ENCODE results near the gene PDLIM7. TPM values are rescaled to one million over a fixed set of nuclear protein-coding genes. Genes with fewer than 3 reads are reported as not detected.
A peak's percentile ranks its signal among the peaks of the same experiment; 100 is the strongest.

PDLIM7 gene
- total and polyA plus RNA-seq, 2 of the 8 experiments (the other 6 are each of a cell fraction or from before 2014, with no cell fraction given) = 67.3 to 94.2 TPM

DNA sequence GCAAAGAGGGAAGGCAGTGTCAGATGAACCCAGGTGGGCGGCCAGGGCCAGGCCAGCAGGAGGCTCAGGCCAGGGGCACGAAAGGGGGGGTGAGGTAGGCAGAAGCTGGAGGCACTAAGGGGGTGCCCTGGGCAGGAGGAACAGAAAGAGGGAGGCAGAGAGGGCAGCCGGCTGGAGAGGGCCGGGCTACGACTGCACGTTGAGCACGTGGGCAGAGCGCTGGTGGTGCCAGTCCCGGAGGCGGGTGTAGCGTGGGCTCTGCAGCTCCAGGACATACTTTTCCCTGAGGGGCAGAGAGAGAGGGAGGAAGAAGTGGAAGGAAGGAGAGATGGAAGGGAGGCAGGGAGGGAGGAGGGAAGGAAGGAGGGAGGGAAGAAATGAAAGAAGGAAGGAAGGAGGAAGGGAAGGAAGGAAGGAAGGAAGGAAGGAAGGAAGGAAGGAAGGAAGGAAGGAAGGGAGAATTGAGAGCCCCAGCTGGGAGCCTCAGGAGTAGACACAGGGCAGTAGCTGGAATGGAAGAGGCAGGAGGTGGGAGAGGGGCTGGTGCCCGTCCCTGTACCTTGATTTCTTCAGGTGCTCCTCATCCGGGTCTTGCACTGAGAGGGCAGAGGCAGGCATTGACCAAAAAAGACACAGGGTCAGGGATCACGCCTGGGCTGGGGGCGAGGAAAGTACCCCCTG is 7.0 kb downstream of the PDLIM7 start:
- Histone ChIP-seq H3K18ac (ENCODE audit: extremely low read depth, low read length) (no peak overlapping the region; the same call in 1 of the 2 replicates), H3K14ac (ENCODE audit: insufficient read length) (no peak overlapping the region), H3K27ac (ENCODE audit: low read depth, low read length) (no peak overlapping the region), H3K9me3 (ENCODE audit: insufficient read depth in 2 of 2, low read depth in 1 of 2, low read length in 1 of 2) (no peaks in the 10 kb centered on the region), H3K4me3 (ENCODE audit: extremely low read depth in 1 of 4, insufficient read depth in 2 of 4, low read depth in 3 of 4, low read length in 4 of 4) (no peak overlapping the region), H4K8ac (ENCODE audit: extremely low read depth, insufficient read depth, low read length) (peak overlapping the region; percentile 51; the same call in 1 of the 2 replicates), H3K9ac (replicated peaks in 1 of 4; ENCODE audit: extremely low read depth in 1 of 4, low read depth in 3 of 4, low read length in 3 of 4) (no peak overlapping the region), H3K4me2 (ENCODE audit: insufficient read depth in 1 of 2, low read depth in 2 of 2, low read length in 2 of 2) (no peak overlapping the region), H4K91ac (replicated peaks; ENCODE audit: insufficient read length, low read length) (no peak overlapping the region), H2BK15ac (ENCODE audit: low read length) (no peak overlapping the region), H4K5ac (ENCODE audit: insufficient read length, low read depth, low read length) (no peak overlapping the region), H4K20me1 (replicated peaks in 1 of 2; ENCODE audit: control insufficient read depth in 1 of 2, insufficient read depth in 2 of 2, low read length in 2 of 2) (peaks cover 8 to 10% of the 10 kb centered on the region in 2 experiments), H2BK12ac (ENCODE audit: low read depth, low read length) (no peak overlapping the region), H3K27me3 (replicated peaks in 1 of 4; ENCODE audit: control insufficient read depth in 3 of 4, extremely low read depth in 1 of 4, insufficient read depth in 3 of 4, low read length in 3 of 4) (no peaks in the 10 kb centered on the region), H2BK20ac (ENCODE audit: low read length) (no peak overlapping the region), H2AFZ (ENCODE audit: low read length) (no peak overlapping the region), H3K56ac (replicated peaks; ENCODE audit: insufficient read length, low read depth, low read length) (no peak overlapping the region), H3K79me2 (ENCODE audit: control insufficient read depth in 1 of 2, insufficient read depth in 2 of 2, low read length in 2 of 2) (peaks cover 0 to 5% of the 10 kb centered on the region in 2 experiments; a peak in 1 of 4 replicates), H2AK5ac (ENCODE audit: low read depth, low read length) (no peak overlapping the region), H3K23me2 (ENCODE audit: low read depth, low read length) (no peaks in the 10 kb centered on the region; the same call in 1 of the 2 replicates), H2BK5ac (ENCODE audit: low read depth, low read length) (peak overlapping the region; percentile 60), H3K4me1 (replicated peaks in 1 of 4; ENCODE audit: control insufficient read depth in 3 of 4, insufficient read depth in 4 of 4, low read length in 3 of 4) (peaks cover 0 to 15% (median 13%) of the 10 kb centered on the region in 4 experiments; a peak in 6 of 7 replicates), H3K23ac (ENCODE audit: insufficient read length) (no peak overlapping the region), H3K79me1 (ENCODE audit: low read depth, low read length) (peaks cover 7% of the 10 kb centered on the region; the same call in 1 of the 2 replicates), H3K36me3 (ENCODE audit: control insufficient read depth in 2 of 4, insufficient read depth in 4 of 4, low read length in 3 of 4) (peaks cover 25 to 51% (median 40%) of the 10 kb centered on the region in 4 experiments), H3K4ac (replicated peaks; ENCODE audit: insufficient read length, low read depth, low read length) (no peak overlapping the region), H2BK120ac (replicated peaks; ENCODE audit: low read depth, low read length) (no peak overlapping the region)
- WGBS, 2 experiments (ENCODE audit: extremely low coverage in 1 of 2, insufficient coverage in 1 of 2, insufficient read length in 1 of 2, insufficient replicate concordance in 2 of 2, low coverage in 1 of 2, low lambda C conversion rate in 2 of 2, missing lambda C conversion rate in 1 of 2) = 93% methylated on average over 15 of the region's 15 CpGs; no CpG with 5 or more reads in 1 of the 2 experiments
- FAIRE-seq = no peak
- ChIA-PET CTCF (ENCODE audit: partially characterized antibody) (interaction anchor here (0.7 to 12.7 kb wide), 10 partner anchors 12 to 733 kb away, joined by 3 to 306 read pairs (median 6); partner anchors contain the start of genes DDX41, DOK3 and PDLIM7), POLR2A (ENCODE audit: partially characterized antibody) (interaction anchor here (65.5 to 67.5 kb wide), 2 partner anchors 11 to 21 kb away, joined by 3349 read pairs; partner anchors contain the start of genes DBN1, DOK3, PDLIM7 and PRR7)
- DNase-seq (ENCODE audit: low read depth in 1 of 2, low spot score in 2 of 2) = no peak
- TF ChIP-seq NRF1 (IDR thresholded peaks at IDR 0.05; ENCODE audit: low read depth, low read length) = no peak
- no peak for TF ChIP-seq POU5F1 (IDR thresholded peaks at IDR 0.05; ENCODE audit: low read depth, low read length)
- TF ChIP-seq BRCA1 (IDR thresholded peaks at IDR 0.05; ENCODE audit: low read depth, low read length) = no peak

Data from H1 (cell line).